22Rv1 (cell line): ENCODE data around the gene KLK2.

Experiments
- ZFX ChIP-seq: fragments of 450-650 bp; IDR thresholded peaks from 2 replicates; pipeline ENCODE4 v1.6.1; 2017; ENCODE audit warnings: antibody characterized with exemption, borderline replicate concordance
- TF ChIP-seq, protein P1 (sequence below): fragments of 450-650 bp; IDR thresholded peaks from 2 replicates; pipeline ENCODE4 v1.5.1; 2017; ENCODE audit warnings: mild to moderate bottlenecking

- TF ChIP-seq, protein P1, sequence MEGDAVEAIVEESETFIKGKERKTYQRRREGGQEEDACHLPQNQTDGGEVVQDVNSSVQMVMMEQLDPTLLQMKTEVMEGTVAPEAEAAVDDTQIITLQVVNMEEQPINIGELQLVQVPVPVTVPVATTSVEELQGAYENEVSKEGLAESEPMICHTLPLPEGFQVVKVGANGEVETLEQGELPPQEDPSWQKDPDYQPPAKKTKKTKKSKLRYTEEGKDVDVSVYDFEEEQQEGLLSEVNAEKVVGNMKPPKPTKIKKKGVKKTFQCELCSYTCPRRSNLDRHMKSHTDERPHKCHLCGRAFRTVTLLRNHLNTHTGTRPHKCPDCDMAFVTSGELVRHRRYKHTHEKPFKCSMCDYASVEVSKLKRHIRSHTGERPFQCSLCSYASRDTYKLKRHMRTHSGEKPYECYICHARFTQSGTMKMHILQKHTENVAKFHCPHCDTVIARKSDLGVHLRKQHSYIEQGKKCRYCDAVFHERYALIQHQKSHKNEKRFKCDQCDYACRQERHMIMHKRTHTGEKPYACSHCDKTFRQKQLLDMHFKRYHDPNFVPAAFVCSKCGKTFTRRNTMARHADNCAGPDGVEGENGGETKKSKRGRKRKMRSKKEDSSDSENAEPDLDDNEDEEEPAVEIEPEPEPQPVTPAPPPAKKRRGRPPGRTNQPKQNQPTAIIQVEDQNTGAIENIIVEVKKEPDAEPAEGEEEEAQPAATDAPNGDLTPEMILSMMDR, result no peak
- TF ChIP-seq ZFX, result no peak
These were observed 38.9 kb downstream of the KLK2 start for GRCh38 chr19:50912102-50912599.
